ENCODE data around the gene AOPEP. TPM values are rescaled to one million over a fixed set of nuclear protein-coding genes. Genes with fewer than 3 reads are reported as not detected.
A peak's percentile ranks its signal among the peaks of the same experiment; 100 is the strongest.

AOPEP gene
- total RNA-seq, 1 experiment from 2014 or later, result 36.4 TPM

GRCh38 chr9:94785215-94786169, 59.0 kb downstream of the AOPEP start:
- Histone ChIP-seq H3K9me3 (ENCODE audit: control insufficient read depth, insufficient read depth, low read depth, low read length) (no peaks in the 10 kb centered on the region), H3K27me3 (ENCODE audit: control insufficient read depth, insufficient read depth, low read length) (no peaks in the 10 kb centered on the region), H3K4me3 (ENCODE audit: low read depth in 2 of 2, low read length in 2 of 2) (no peak overlapping the region), H3K36me3 (ENCODE audit: control insufficient read depth, insufficient read depth, low read length) (no peaks in the 10 kb centered on the region), H3K4me1 (ENCODE audit: control insufficient read depth, insufficient read depth, low read length) (peaks cover 20% of the 10 kb centered on the region), H3K27ac (ENCODE audit: low read length) (peak overlapping the region; percentile 84)
- no peak for TF ChIP-seq POLR2AphosphoS5 (IDR thresholded peaks at IDR 0.05; ENCODE audit: low read depth, low read length)
- TF ChIP-seq CTCF (IDR thresholded peaks at IDR 0.05), result no peak
- no peak for TF ChIP-seq TCF7L2 (IDR thresholded peaks at IDR 0.05; ENCODE audit: low read depth, low read length)
- TF ChIP-seq SIN3A (IDR thresholded peaks at IDR 0.05; ENCODE audit: borderline replicate concordance, insufficient read depth, low read depth, low read length), result no peak
- TF ChIP-seq, protein P1, sequence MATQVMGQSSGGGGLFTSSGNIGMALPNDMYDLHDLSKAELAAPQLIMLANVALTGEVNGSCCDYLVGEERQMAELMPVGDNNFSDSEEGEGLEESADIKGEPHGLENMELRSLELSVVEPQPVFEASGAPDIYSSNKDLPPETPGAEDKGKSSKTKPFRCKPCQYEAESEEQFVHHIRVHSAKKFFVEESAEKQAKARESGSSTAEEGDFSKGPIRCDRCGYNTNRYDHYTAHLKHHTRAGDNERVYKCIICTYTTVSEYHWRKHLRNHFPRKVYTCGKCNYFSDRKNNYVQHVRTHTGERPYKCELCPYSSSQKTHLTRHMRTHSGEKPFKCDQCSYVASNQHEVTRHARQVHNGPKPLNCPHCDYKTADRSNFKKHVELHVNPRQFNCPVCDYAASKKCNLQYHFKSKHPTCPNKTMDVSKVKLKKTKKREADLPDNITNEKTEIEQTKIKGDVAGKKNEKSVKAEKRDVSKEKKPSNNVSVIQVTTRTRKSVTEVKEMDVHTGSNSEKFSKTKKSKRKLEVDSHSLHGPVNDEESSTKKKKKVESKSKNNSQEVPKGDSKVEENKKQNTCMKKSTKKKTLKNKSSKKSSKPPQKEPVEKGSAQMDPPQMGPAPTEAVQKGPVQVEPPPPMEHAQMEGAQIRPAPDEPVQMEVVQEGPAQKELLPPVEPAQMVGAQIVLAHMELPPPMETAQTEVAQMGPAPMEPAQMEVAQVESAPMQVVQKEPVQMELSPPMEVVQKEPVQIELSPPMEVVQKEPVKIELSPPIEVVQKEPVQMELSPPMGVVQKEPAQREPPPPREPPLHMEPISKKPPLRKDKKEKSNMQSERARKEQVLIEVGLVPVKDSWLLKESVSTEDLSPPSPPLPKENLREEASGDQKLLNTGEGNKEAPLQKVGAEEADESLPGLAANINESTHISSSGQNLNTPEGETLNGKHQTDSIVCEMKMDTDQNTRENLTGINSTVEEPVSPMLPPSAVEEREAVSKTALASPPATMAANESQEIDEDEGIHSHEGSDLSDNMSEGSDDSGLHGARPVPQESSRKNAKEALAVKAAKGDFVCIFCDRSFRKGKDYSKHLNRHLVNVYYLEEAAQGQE (IDR thresholded peaks at IDR 0.05; ENCODE audit: insufficient read depth in 1 of 2, low read depth in 2 of 2, low read length in 1 of 2), result no peak
- in situ Hi-C loops (cut with HindIII; ENCODE audit: low pct_unique_long_range_greater_than_20kb, low sequenced_read_pairs) (no loop called here), intact Hi-C loops (cut with micrococcal nuclease; ENCODE audit: unreplicated experiment) (loop anchor here (10.0 kb wide), 2 partner anchors 101 to 259 kb away; no protein-coding TSS in a partner anchor)
- no peak for ATAC-seq
- DNase-seq (ENCODE audit: low read depth, low spot score), result no peak
- BruUV-seq (replicated peaks), result no TSS peak
- ChIA-PET POLR2A (no interaction called here), CTCF (no interaction called here)

DNA sequence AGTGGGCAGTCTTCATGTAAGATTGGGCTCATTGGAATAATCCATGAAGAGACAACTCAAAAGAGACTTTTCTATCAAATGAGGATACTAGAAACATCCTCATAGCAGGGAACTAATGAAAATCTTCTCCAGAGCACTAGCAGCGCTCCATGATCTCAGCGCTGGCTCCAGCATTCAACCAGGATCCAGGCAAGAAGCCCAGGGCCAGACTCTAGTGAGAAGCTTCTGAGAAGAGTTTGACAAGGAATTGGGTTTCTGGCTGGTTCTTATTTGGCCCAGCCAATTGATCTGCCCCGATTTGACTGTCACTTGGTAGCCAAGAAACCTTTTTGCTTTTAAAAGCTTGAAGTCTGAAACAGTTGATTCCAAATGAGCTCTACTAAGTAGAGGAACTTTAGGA, 60.1 kb downstream of the AOPEP start:
- no peaks in the 10 kb centered on the region for H3K9me3 ChIP-seq (ENCODE audit: control insufficient read depth, insufficient read depth, low read depth, low read length)
- H3K4me3 ChIP-seq (ENCODE audit: low read depth in 2 of 2, low read length in 2 of 2), result no peak overlapping the region
- TF ChIP-seq POLR2AphosphoS5 (IDR thresholded peaks at IDR 0.05; ENCODE audit: low read depth, low read length) (no peak), CTCF (IDR thresholded peaks at IDR 0.05) (no peak), TCF7L2 (IDR thresholded peaks at IDR 0.05; ENCODE audit: low read depth, low read length) (no peak), SIN3A (IDR thresholded peaks at IDR 0.05; ENCODE audit: borderline replicate concordance, insufficient read depth, low read depth, low read length) (no peak)
- TF ChIP-seq, protein P1 (IDR thresholded peaks at IDR 0.05; ENCODE audit: insufficient read depth in 1 of 2, low read depth in 2 of 2, low read length in 1 of 2), result no peak
- ATAC-seq (no peak), DNase-seq (ENCODE audit: low read depth, low spot score) (no peak)
- POLR2A ChIA-PET, result no interaction called here
- peaks cover 20% of the 10 kb centered on the region for H3K4me1 ChIP-seq (ENCODE audit: control insufficient read depth, insufficient read depth, low read length)
- H3K36me3 ChIP-seq (ENCODE audit: control insufficient read depth, insufficient read depth, low read length), result no peaks in the 10 kb centered on the region
- H3K27ac ChIP-seq (ENCODE audit: low read length), result peak overlapping the region; percentile 57
- intact Hi-C loops (cut with micrococcal nuclease; ENCODE audit: unreplicated experiment), result loop anchor here (10.0 kb wide), 2 partner anchors 102 to 258 kb away; no protein-coding TSS in a partner anchor
- no peaks in the 10 kb centered on the region for H3K27me3 ChIP-seq (ENCODE audit: control insufficient read depth, insufficient read depth, low read length)
- in situ Hi-C loops (cut with HindIII; ENCODE audit: low pct_unique_long_range_greater_than_20kb, low sequenced_read_pairs), result no loop called here
- CTCF ChIA-PET, result no interaction called here
- BruUV-seq (replicated peaks), result no TSS peak

All from Panc1 (cell line).